SU-DHL-6 (cell line): ENCODE results near the gene MCM5.

Experiments used
- H2AFZ ChIP-seq: fragments of 200-600 bp; sonication (generic); 2 replicates; pipeline ENCODE4 v1.6.1; 2014; ENCODE audit warnings: low read depth, mild to moderate bottlenecking, moderate library complexity, mixed read lengths, antibody characterized with exemption, low read length; ENCODE audit not compliant: severe bottlenecking
- H3F3A ChIP-seq: fragments of 200-600 bp; shearing (Covaris generic); 2 replicates; pipeline ENCODE4 v1.6.0; 2016; ENCODE audit warnings: antibody characterized with exemption, mild to moderate bottlenecking; ENCODE audit not compliant: insufficient read depth
- H3K27ac ChIP-seq: fragments of 200-600 bp; sonication (generic); 2 replicates; pipeline ENCODE4 v1.5.1; 2016; ENCODE audit warnings: low read depth, mild to moderate bottlenecking, low read length, moderate library complexity, mixed read lengths
- H3K27me3 ChIP-seq: fragments of 200-600 bp; sonication (generic), shearing (Covaris generic); 2 replicates; pipeline ENCODE4 v1.6.0; 2014; ENCODE audit warnings: mild to moderate bottlenecking, low read length
- H3K36me3 ChIP-seq: fragments of 200-600 bp; sonication (generic); 2 replicates; pipeline ENCODE4 v1.6.1; 2014; ENCODE audit warnings: mild to moderate bottlenecking, low read length, mixed read lengths
- H3K4me2 ChIP-seq: fragments of 300-600, 200-600 bp; shearing (Covaris generic), sonication (generic); 2 replicates; pipeline ENCODE4 v1.6.0; 2014; ENCODE audit warnings: low read length, low read depth, mild to moderate bottlenecking; ENCODE audit not compliant: poor library complexity, severe bottlenecking
- H3K4me3 ChIP-seq: fragments of 200-600 bp; sonication (generic); 2 replicates; pipeline ENCODE4 v1.5.1; 2014; ENCODE audit warnings: antibody characterized with exemption, low read length, mild to moderate bottlenecking, mixed read lengths; ENCODE audit not compliant: insufficient read depth, poor library complexity, severe bottlenecking
- H3K79me2 ChIP-seq: fragments of 200-600 bp; sonication (generic); 2 replicates; pipeline ENCODE4 v1.6.1; 2014; ENCODE audit warnings: mild to moderate bottlenecking, low read length, moderate library complexity; ENCODE audit not compliant: insufficient read depth
- H3K9ac ChIP-seq: fragments of 200-600 bp; sonication (generic); 2 replicates; pipeline ENCODE4 v1.7.0; 2014; ENCODE audit warnings: mild to moderate bottlenecking, low read length
- H3K9me2 ChIP-seq: fragments of 200-600 bp; sonication (generic); replicated peaks from 2 replicates; pipeline ENCODE4 v1.6.1; 2014; ENCODE audit warnings: low read length; ENCODE audit not compliant: insufficient read depth
- H3K9me3 ChIP-seq: fragments of 200-600 bp; sonication (generic); 2 replicates; pipeline ENCODE4 v1.6.1; 2014; ENCODE audit warnings: low read length, mixed read lengths; ENCODE audit not compliant: insufficient read depth
- H4K20me1 ChIP-seq: fragments of 200-600 bp; sonication (generic); 2 replicates; pipeline ENCODE4 v1.6.1; 2014; ENCODE audit warnings: low read depth, mild to moderate bottlenecking, antibody characterized with exemption, low read length, moderate library complexity, mixed read lengths
- CTCF ChIP-seq: fragments of 200-600 bp; sonication (generic); IDR thresholded peaks from one replicate; pipeline ENCODE4 v1.5.1; 2017; ENCODE audit warnings: antibody characterized with exemption, mild to moderate bottlenecking, low read length, moderate library complexity; ENCODE audit not compliant: insufficient read depth, poor library complexity, severe bottlenecking
- EZH2phosphoT487 ChIP-seq: fragments of 200-600 bp; sonication (generic), shearing (Covaris generic); conservative IDR thresholded peaks from 2 replicates; pipeline ENCODE4 v1.6.1; 2018; ENCODE audit warnings: mild to moderate bottlenecking, antibody characterized with exemption, low read length, moderate library complexity, mixed read lengths

Gene MCM5

GRCh38 chr22:35454416-35455054 is 54.6 kb downstream of the MCM5 start:
- H3F3A ChIP-seq, result no peaks in the 10 kb centered on the region
- H3K9me3 ChIP-seq, result no peaks in the 10 kb centered on the region
- H3K27me3 ChIP-seq, result no peaks in the 10 kb centered on the region
- H3K27ac ChIP-seq, result no peak overlapping the region
- no peak overlapping the region for H3K4me3 ChIP-seq
- no peaks in the 10 kb centered on the region for H3K79me2 ChIP-seq
- no peak for TF ChIP-seq EZH2phosphoT487
- TF ChIP-seq CTCF, result no peak
- H3K9me2 ChIP-seq, result no peaks in the 10 kb centered on the region
- H2AFZ ChIP-seq, result no peak overlapping the region
- H3K36me3 ChIP-seq, result no peaks in the 10 kb centered on the region
- H4K20me1 ChIP-seq, result no peaks in the 10 kb centered on the region
- H3K4me2 ChIP-seq, result no peak overlapping the region
- no peak overlapping the region for H3K9ac ChIP-seq

GRCh38 chr22:35455529-35455928 is 55.6 kb downstream of the MCM5 start:
- Histone ChIP-seq H3K27me3 (no peaks in the 10 kb centered on the region), H3F3A (no peaks in the 10 kb centered on the region), H3K36me3 (no peaks in the 10 kb centered on the region), H3K9me3 (no peaks in the 10 kb centered on the region), H2AFZ (no peak overlapping the region), H4K20me1 (no peaks in the 10 kb centered on the region), H3K4me2 (no peak overlapping the region), H3K4me3 (no peak overlapping the region), H3K9ac (no peak overlapping the region), H3K9me2 (no peaks in the 10 kb centered on the region), H3K27ac (no peak overlapping the region), H3K79me2 (no peaks in the 10 kb centered on the region)
- TF ChIP-seq EZH2phosphoT487 (no peak), CTCF (no peak)

GRCh38 chr22:35456757-35457156 is 56.8 kb downstream of the MCM5 start:
- Histone ChIP-seq H3K9me2 (no peaks in the 10 kb centered on the region), H3K4me2 (no peak overlapping the region), H3K9me3 (no peaks in the 10 kb centered on the region), H3K27ac (no peak overlapping the region), H2AFZ (no peak overlapping the region), H3K27me3 (no peaks in the 10 kb centered on the region), H3F3A (no peaks in the 10 kb centered on the region), H3K36me3 (no peaks in the 10 kb centered on the region), H3K4me3 (no peak overlapping the region), H4K20me1 (no peaks in the 10 kb centered on the region), H3K9ac (no peak overlapping the region), H3K79me2 (no peaks in the 10 kb centered on the region)
- no peak for TF ChIP-seq CTCF
- TF ChIP-seq EZH2phosphoT487, result no peak
